Measurements from ENCODE around the gene DBT. TPM values are rescaled to one million over a fixed set of nuclear protein-coding genes. Genes with fewer than 3 reads are reported as not detected.
A peak's percentile ranks its signal among the peaks of the same experiment; 100 is the strongest.

Gene DBT
- total RNA-seq, 1 donor from 2014 or later, result 11.4 TPM

- H3K27me3 Mint-ChIP-seq (ENCODE audit: unreplicated experiment), result peaks cover 4% of the 10 kb centered on the region
- no peak for DNase-seq
- TF ChIP-seq CTCF (IDR thresholded peaks at IDR 0.05; ENCODE audit: partially characterized antibody, unreplicated experiment), result no peak
- no peaks in the 10 kb centered on the region for H3K36me3 Mint-ChIP-seq (ENCODE audit: unreplicated experiment)
- no peaks in the 10 kb centered on the region for H3K4me1 Mint-ChIP-seq (ENCODE audit: low read depth, unreplicated experiment)
- H3K4me3 Mint-ChIP-seq (ENCODE audit: unreplicated experiment), result no peak within 1 kb of the TSS
- H3K9me3 Mint-ChIP-seq (ENCODE audit: unreplicated experiment), result no peaks in the 10 kb centered on the region
- no peak within 1 kb of the TSS for H3K27ac Mint-ChIP-seq (ENCODE audit: unreplicated experiment)
Observed at GRCh38 chr1:100178091-100178490, 71.5 kb downstream of the DBT start, which contains the start of gene LRRC39. Gene LRRC39, minus strand, starts transcription at chr1:100178256. Its CDS starts 9,740 bp downstream, at chr1:100168516.

GRCh38 chr1:100177295-100178041, 72.2 kb downstream of the DBT start:
- no peak overlapping the region for H3K4me3 Mint-ChIP-seq (ENCODE audit: unreplicated experiment)
- H3K36me3 Mint-ChIP-seq (ENCODE audit: unreplicated experiment), result no peaks in the 10 kb centered on the region
- no peaks in the 10 kb centered on the region for H3K9me3 Mint-ChIP-seq (ENCODE audit: unreplicated experiment)
- no peaks in the 10 kb centered on the region for H3K4me1 Mint-ChIP-seq (ENCODE audit: low read depth, unreplicated experiment)
- no peak for TF ChIP-seq CTCF (IDR thresholded peaks at IDR 0.05; ENCODE audit: partially characterized antibody, unreplicated experiment)
- no peak overlapping the region for H3K27ac Mint-ChIP-seq (ENCODE audit: unreplicated experiment)
- no peak for DNase-seq
- peaks cover 4% of the 10 kb centered on the region for H3K27me3 Mint-ChIP-seq (ENCODE audit: unreplicated experiment)

- TF ChIP-seq CTCF (IDR thresholded peaks at IDR 0.05; ENCODE audit: partially characterized antibody, unreplicated experiment), result no peak
- H3K27ac Mint-ChIP-seq (ENCODE audit: unreplicated experiment), result no peak overlapping the region
- no peaks in the 10 kb centered on the region for H3K27me3 Mint-ChIP-seq (ENCODE audit: unreplicated experiment)
- no peak for DNase-seq
- H3K4me1 Mint-ChIP-seq (ENCODE audit: low read depth, unreplicated experiment), result peaks cover 2% of the 10 kb centered on the region
- no peaks in the 10 kb centered on the region for H3K36me3 Mint-ChIP-seq (ENCODE audit: unreplicated experiment)
- no peak overlapping the region for H3K4me3 Mint-ChIP-seq (ENCODE audit: unreplicated experiment)
- no peaks in the 10 kb centered on the region for H3K9me3 Mint-ChIP-seq (ENCODE audit: unreplicated experiment)
Observed at GRCh38 chr1:100168051-100168450, 81.6 kb downstream of the DBT start.

- H3K27me3 Mint-ChIP-seq (ENCODE audit: unreplicated experiment), result no peaks in the 10 kb centered on the region
- no peak overlapping the region for H3K4me3 Mint-ChIP-seq (ENCODE audit: unreplicated experiment)
- no peak overlapping the region for H3K27ac Mint-ChIP-seq (ENCODE audit: unreplicated experiment)
- DNase-seq, result no peak
- TF ChIP-seq CTCF (IDR thresholded peaks at IDR 0.05; ENCODE audit: partially characterized antibody, unreplicated experiment), result no peak
- H3K4me1 Mint-ChIP-seq (ENCODE audit: low read depth, unreplicated experiment), result peaks cover 2% of the 10 kb centered on the region
- H3K9me3 Mint-ChIP-seq (ENCODE audit: unreplicated experiment), result no peaks in the 10 kb centered on the region
- no peaks in the 10 kb centered on the region for H3K36me3 Mint-ChIP-seq (ENCODE audit: unreplicated experiment)
Observed at GRCh38 chr1:100164702-100165101, 84.9 kb downstream of the DBT start.

- H3K4me3 Mint-ChIP-seq (ENCODE audit: unreplicated experiment), result peak overlapping the region; percentile 61
- TF ChIP-seq CTCF (IDR thresholded peaks at IDR 0.05; ENCODE audit: partially characterized antibody, unreplicated experiment), result no peak
- H3K27ac Mint-ChIP-seq (ENCODE audit: unreplicated experiment), result peak overlapping the region; percentile 88
- H3K27me3 Mint-ChIP-seq (ENCODE audit: unreplicated experiment), result no peaks in the 10 kb centered on the region
- H3K36me3 Mint-ChIP-seq (ENCODE audit: unreplicated experiment), result no peaks in the 10 kb centered on the region
- no peaks in the 10 kb centered on the region for H3K9me3 Mint-ChIP-seq (ENCODE audit: unreplicated experiment)
- no peak for DNase-seq
- peaks cover 2% of the 10 kb centered on the region for H3K4me1 Mint-ChIP-seq (ENCODE audit: low read depth, unreplicated experiment)
Observed at GRCh38 chr1:100164216-100164615, 85.4 kb downstream of the DBT start.
